HG02623 (cell line): Measurements from ENCODE around the gene LRIG1.

Experiments used
- ATAC-seq: cut with Tn5 transposase; IDR thresholded peaks from one replicate; pipeline ENCODE4 v1.9.1; 2021; ENCODE audit warnings: moderate library complexity; ENCODE audit not compliant: unreplicated experiment

Gene LRIG1

GRCh38 chr3:66470956-66471686, 29.7 kb downstream of the LRIG1 start:
- no peak for ATAC-seq

- ATAC-seq, result no peak
Observed at GRCh38 chr3:66470285-66470684, 30.5 kb downstream of the LRIG1 start.

GRCh38 chr3:66469220-66469640, 31.6 kb downstream of the LRIG1 start:
- peak; percentile 58 for ATAC-seq

GRCh38 chr3:66467996-66468735, 32.7 kb downstream of the LRIG1 start:
- no peak for ATAC-seq

- no peak for ATAC-seq
Observed at GRCh38 chr3:66466606-66467270, 34.1 kb downstream of the LRIG1 start.

- no peak for ATAC-seq
Observed at GRCh38 chr3:66465587-66465986, 35.2 kb downstream of the LRIG1 start.

GRCh38 chr3:66465034-66465433, 35.8 kb downstream of the LRIG1 start:
- no peak for ATAC-seq

GRCh38 chr3:66464512-66464894, 36.3 kb downstream of the LRIG1 start:
- no peak for ATAC-seq

- ATAC-seq, result no peak
Observed at GRCh38 chr3:66463730-66464511, 36.9 kb downstream of the LRIG1 start.

GRCh38 chr3:66463054-66463631, 37.7 kb downstream of the LRIG1 start:
- no peak for ATAC-seq

- ATAC-seq, result no peak
Observed at GRCh38 chr3:66457252-66457651, 43.6 kb downstream of the LRIG1 start.

GRCh38 chr3:66456711-66457173, 44.1 kb downstream of the LRIG1 start:
- no peak for ATAC-seq

GRCh38 chr3:66454464-66454859, 46.4 kb downstream of the LRIG1 start:
- no peak for ATAC-seq

- ATAC-seq, result no peak
Observed at GRCh38 chr3:66453651-66454463, 47.0 kb downstream of the LRIG1 start.

GRCh38 chr3:66452303-66453011, 48.4 kb downstream of the LRIG1 start:
- no peak for ATAC-seq

- no peak for ATAC-seq
Observed at GRCh38 chr3:66451766-66452165, 49.1 kb downstream of the LRIG1 start.

GRCh38 chr3:66450390-66451022, 50.3 kb downstream of the LRIG1 start:
- no peak for ATAC-seq

- ATAC-seq, result peak; percentile 48
Observed at GRCh38 chr3:66449411-66449974, 51.3 kb downstream of the LRIG1 start.
